WTC11 (cell line): Measurements from ENCODE around the gene SLC13A5. TPM values are rescaled to one million over a fixed set of nuclear protein-coding genes. Genes with fewer than 3 reads are reported as not detected.

Experiments used
- ATAC-seq: fragments of 200-7000 bp; cut with Tn5 transposase; 2 replicates; pipeline ENCODE4 v1.10.0; 2021; ENCODE audit warnings: mild to moderate bottlenecking, moderate library complexity
- CTCF ChIA-PET: fragments of 300-600 bp; sonication (Branson Sonifier 250); formaldehyde crosslinking; loops from one replicate; lab custom pipeline; 2021; ENCODE audit warnings: antibody characterized with exemption; lab: Charles Lee
- POLR2A ChIA-PET: fragments of 350-600 bp; sonication (Branson Sonifier 250); formaldehyde crosslinking; loops from one replicate; lab custom pipeline; 2021; ENCODE audit warnings: antibody characterized with exemption; lab: Charles Lee
- DNase-seq: peaks from one replicate; pipeline ENCODE4 v3.0.0; 2021; ENCODE audit warnings: low spot score
- H3K27ac Mint-ChIP-seq: 2 replicates; pipeline ENCODE4 v1.8.0; 2021; ENCODE audit warnings: mixed read lengths
- H3K27me3 Mint-ChIP-seq: 2 replicates; pipeline ENCODE4 v1.8.0; 2021; ENCODE audit warnings: low read depth, mild to moderate bottlenecking, moderate library complexity, mixed read lengths
- H3K36me3 Mint-ChIP-seq: 2 replicates; pipeline ENCODE4 v1.8.0; 2021; ENCODE audit warnings: mixed read lengths
- H3K4me1 Mint-ChIP-seq: 2 replicates; pipeline ENCODE4 v1.8.0; 2022; ENCODE audit warnings: mixed read lengths
- H3K4me3 Mint-ChIP-seq: 2 replicates; pipeline ENCODE4 v1.8.0; 2021; ENCODE audit warnings: mild to moderate bottlenecking, moderate library complexity, mixed read lengths
- H3K9me3 Mint-ChIP-seq: 2 replicates; pipeline ENCODE4 v1.8.0; 2021; ENCODE audit warnings: mixed read lengths
- ATF1 ChIP-seq: sonication (generic); formaldehyde crosslinking; IDR thresholded peaks from 2 replicates; pipeline ENCODE4 v1.8.1; 2023; ENCODE audit warnings: mild to moderate bottlenecking, moderate library complexity, missing genetic modification reagents
- ATF6 ChIP-seq: sonication (generic); formaldehyde crosslinking; IDR thresholded peaks from 2 replicates; pipeline ENCODE4 v1.8.1; 2023; ENCODE audit warnings: mild to moderate bottlenecking, missing genetic modification reagents
- CTCF ChIP-seq: fragments of 200-600 bp; IDR thresholded peaks from 2 replicates; pipeline ENCODE4 v1.8.0; 2022; ENCODE audit warnings: antibody characterized with exemption
- FOXJ3 ChIP-seq: sonication (generic); formaldehyde crosslinking; IDR thresholded peaks from 2 replicates; pipeline ENCODE4 v1.9.0; 2021; ENCODE audit warnings: missing genetic modification reagents, mild to moderate bottlenecking, borderline replicate concordance
- FOXP1 ChIP-seq: sonication (generic); formaldehyde crosslinking; IDR thresholded peaks from 2 replicates; pipeline ENCODE4 v1.8.0; 2022; ENCODE audit warnings: missing genetic modification reagents, mild to moderate bottlenecking, moderate library complexity, borderline replicate concordance
- GTF2I ChIP-seq: fragments of 250-450 bp; sonication (Bioruptor Pico); conservative IDR thresholded peaks from 2 replicates; pipeline ENCODE4 v1.4.0; 2021; ENCODE audit warnings: mild to moderate bottlenecking
- HMGXB4 ChIP-seq: sonication (generic); formaldehyde crosslinking; IDR thresholded peaks from 2 replicates; pipeline ENCODE4 v1.8.1; 2023; ENCODE audit warnings: mild to moderate bottlenecking, moderate library complexity, missing genetic modification reagents
- MAX ChIP-seq: sonication (generic); formaldehyde crosslinking; IDR thresholded peaks from 2 replicates; pipeline ENCODE4 v1.8.0; 2022; ENCODE audit warnings: mild to moderate bottlenecking, missing genetic modification reagents
- NFYB ChIP-seq: sonication (generic); formaldehyde crosslinking; conservative IDR thresholded peaks from 2 replicates; pipeline ENCODE4 v1.8.0; 2022; ENCODE audit warnings: low read depth, missing genetic modification reagents
- NR1H2 ChIP-seq: sonication (generic); formaldehyde crosslinking; IDR thresholded peaks from 2 replicates; pipeline ENCODE4 v1.9.0; 2021; ENCODE audit warnings: mild to moderate bottlenecking, moderate library complexity, missing genetic modification reagents
- PRRX2 ChIP-seq: fragments of 250-450 bp; sonication (Bioruptor Pico); IDR thresholded peaks from 2 replicates; pipeline ENCODE4 v1.8.0; 2021; ENCODE audit warnings: mild to moderate bottlenecking
- RELA ChIP-seq: sonication (generic); formaldehyde crosslinking; IDR thresholded peaks from 2 replicates; pipeline ENCODE4 v1.8.1; 2022; ENCODE audit warnings: missing genetic modification reagents, mild to moderate bottlenecking, borderline replicate concordance
- TEAD4 ChIP-seq: sonication (generic); formaldehyde crosslinking; IDR thresholded peaks from 2 replicates; pipeline ENCODE4 v1.8.0; 2022; ENCODE audit warnings: mild to moderate bottlenecking, missing genetic modification reagents
- USF1 ChIP-seq: sonication (generic); formaldehyde crosslinking; IDR thresholded peaks from 2 replicates; pipeline ENCODE4 v1.8.0; 2022; ENCODE audit warnings: mild to moderate bottlenecking, missing genetic modification reagents
- ZBTB43 ChIP-seq: sonication (generic); formaldehyde crosslinking; IDR thresholded peaks from 2 replicates; pipeline ENCODE4 v1.8.1; 2023; ENCODE audit warnings: mild to moderate bottlenecking, missing genetic modification reagents
- ZNF121 ChIP-seq: sonication (generic); formaldehyde crosslinking; IDR thresholded peaks from 2 replicates; pipeline ENCODE4 v1.8.0; 2023; ENCODE audit warnings: missing genetic modification reagents
- ZNF281 ChIP-seq: sonication (generic); formaldehyde crosslinking; IDR thresholded peaks from 2 replicates; pipeline ENCODE4 v1.8.0; 2023; ENCODE audit warnings: mild to moderate bottlenecking, missing genetic modification reagents
- ZNF396 ChIP-seq: fragments of 250-450 bp; sonication (Bioruptor Pico); IDR thresholded peaks from 2 replicates; pipeline ENCODE4 v1.8.0; 2021; ENCODE audit warnings: mild to moderate bottlenecking, moderate library complexity, borderline replicate concordance
- total RNA-seq: library from RNA; stranded (reverse); gene quantifications from 3 replicates; pipeline ENCODE4 v1.2.3, GENCODE V29; 2021

SLC13A5 gene
- total RNA-seq, 1 experiment from 2014 or later: 1.8 TPM

GRCh38 chr17:6713918-6714271, 726 bp upstream of the SLC13A5 start:
- Mint-ChIP-seq H3K27ac (no peak overlapping the region), H3K9me3 (peaks cover 30% of the 10 kb centered on the region), H3K27me3 (peaks cover 63% of the 10 kb centered on the region), H3K4me1 (peaks cover 21% of the 10 kb centered on the region), H3K4me3 (peak overlapping the region; percentile 92), H3K36me3 (peaks cover 12% of the 10 kb centered on the region)
- DNase-seq (peak; percentile 35), ATAC-seq (peak; percentile 12)
- CTCF ChIA-PET: interaction anchor here (0.5 to 4.9 kb wide), 12 partner anchors 13 to 291 kb away, joined by 3 to 104 read pairs (median 12); no protein-coding TSS in a partner anchor
- TF ChIP-seq MAX (CRISPR knock-in tag) (no peak; the same call in 1 of the 2 replicates), FOXP1 (CRISPR knock-in tag) (peak; percentile 71), HMGXB4 (CRISPR knock-in tag) (peak; percentile 4; the same call in 1 of the 2 replicates), FOXJ3 (CRISPR knock-in tag) (no peak), ZBTB43 (0 out of 2 replicates have a peak, but pooled peaks have one; percentile 24), NFYB (CRISPR knock-in tag) (0 out of 2 replicates have a peak, but pooled peaks have one; percentile 16), ZNF121 (CRISPR knock-in tag) (0 out of 2 replicates have a peak, but pooled peaks have one; percentile 43), TEAD4 (CRISPR knock-in tag) (0 out of 2 replicates have a peak, but pooled peaks have one; percentile 43)
- POLR2A ChIA-PET: interaction anchor here (1.0 kb wide), 1 partner anchor 37 kb away, joined by 3 read pairs; no protein-coding TSS in a partner anchor

- DNase-seq (no peak), ATAC-seq (peak; percentile 3; the same call in 1 of the 2 replicates)
- peaks cover 26% of the 10 kb centered on the region for H3K9me3 Mint-ChIP-seq
- peaks cover 21% of the 10 kb centered on the region for H3K4me1 Mint-ChIP-seq
- H3K36me3 Mint-ChIP-seq: peaks cover 9% of the 10 kb centered on the region
- H3K4me3 Mint-ChIP-seq: peak overlapping the region; percentile 92
- ChIA-PET CTCF (interaction anchor here (0.6 to 4.9 kb wide), 35 partner anchors 8 to 1274 kb away, joined by 3 to 104 read pairs (median 4); partner anchors contain the start of genes ALOX12, C1QBP, TEKT1 and XAF1), POLR2A (no interaction called here)
- H3K27ac Mint-ChIP-seq: no peak overlapping the region
- H3K27me3 Mint-ChIP-seq: peaks cover 59% of the 10 kb centered on the region
- no peak for TF ChIP-seq GTF2I
- no peak for TF ChIP-seq HMGXB4 (CRISPR knock-in tag)
- no peak for TF ChIP-seq PRRX2
- no peak for TF ChIP-seq NR1H2
- TF ChIP-seq USF1 (CRISPR knock-in tag): no peak
- TF ChIP-seq ZNF281 (CRISPR knock-in tag): no peak
- no peak for TF ChIP-seq ZNF396
- no peak for TF ChIP-seq RELA (CRISPR knock-in tag)
- TF ChIP-seq ATF6 (CRISPR knock-in tag): no peak
- TF ChIP-seq CTCF: no peak
- TF ChIP-seq ATF1 (CRISPR knock-in tag): no peak
Measured at GRCh38 chr17:6712854-6713129, 377 bp downstream of the SLC13A5 start.
